MM.1S (cell line): ENCODE data around the gene WNT3.

Experiments
- DNase-seq: peaks from one replicate; pipeline ENCODE4 v3.0.0-alpha.2; 2015
- H2AFZ ChIP-seq: fragments of 300-600 bp; sonication (generic); 2 replicates; pipeline ENCODE4 v1.6.0; 2016; ENCODE audit warnings: antibody characterized with exemption, low read length
- H3F3A ChIP-seq: fragments of 300-600 bp; sonication (generic); 2 replicates; pipeline ENCODE4 v1.6.1; 2016; ENCODE audit warnings: mild to moderate bottlenecking, antibody characterized with exemption, low read length, moderate library complexity, mixed read lengths; ENCODE audit not compliant: insufficient read depth
- H3K27ac ChIP-seq: fragments of 300-600 bp; sonication (generic); 2 replicates; pipeline ENCODE4 v1.5.1; 2016; ENCODE audit warnings: mild to moderate bottlenecking, low read length
- H3K27me3 ChIP-seq: fragments of 300-600 bp; sonication (generic); replicated peaks from 2 replicates; pipeline ENCODE4 v1.6.0; 2016; ENCODE audit warnings: low read length; ENCODE audit not compliant: insufficient read depth
- H3K36me3 ChIP-seq: fragments of 300-600 bp; sonication (generic); replicated peaks from 2 replicates; pipeline ENCODE4 v1.6.1; 2016; ENCODE audit warnings: mild to moderate bottlenecking, low read length, mixed read lengths; ENCODE audit not compliant: insufficient read depth
- H3K4me1 ChIP-seq: fragments of 300-600 bp; sonication (generic); 2 replicates; pipeline ENCODE4 v1.6.1; 2016; ENCODE audit warnings: low read length, mixed read lengths
- H3K4me2 ChIP-seq: fragments of 300-600 bp; sonication (generic); 2 replicates; pipeline ENCODE4 v1.6.0; 2016; ENCODE audit warnings: low read depth, low read length
- H3K4me3 ChIP-seq: fragments of 300-600 bp; sonication (generic); 2 replicates; pipeline ENCODE4 v1.5.1; 2016; ENCODE audit warnings: low read length, mixed read lengths
- H3K79me2 ChIP-seq: fragments of 300-600 bp; sonication (generic); 2 replicates; pipeline ENCODE4 v1.6.1; 2016; ENCODE audit warnings: mixed run types, low read length, mixed read lengths
- H3K9ac ChIP-seq: fragments of 300-600 bp; sonication (generic); 2 replicates; pipeline ENCODE4 v1.6.1; 2016; ENCODE audit warnings: low read length, mixed read lengths
- H3K9me2 ChIP-seq: fragments of 300-600 bp; sonication (generic); replicated peaks from 2 replicates; pipeline ENCODE4 v1.6.1; 2016; ENCODE audit warnings: mild to moderate bottlenecking, low read length, mixed read lengths; ENCODE audit not compliant: insufficient read depth
- H3K9me3 ChIP-seq: fragments of 300-600 bp; sonication (generic); replicated peaks from 2 replicates; pipeline ENCODE4 v1.6.1; 2016; ENCODE audit warnings: mild to moderate bottlenecking, low read length, mixed read lengths; ENCODE audit not compliant: insufficient read depth
- H4K20me1 ChIP-seq: fragments of 300-600 bp; sonication (generic); 2 replicates; pipeline ENCODE4 v1.6.1; 2016; ENCODE audit warnings: mild to moderate bottlenecking, low read length, moderate library complexity, mixed read lengths; ENCODE audit not compliant: insufficient read depth
- CTCF ChIP-seq: fragments of 300-600 bp; sonication (generic); IDR thresholded peaks from 2 replicates; pipeline ENCODE4 v1.5.1; 2016; ENCODE audit warnings: antibody characterized with exemption, low read length, mixed read lengths
- EZH2 ChIP-seq: fragments of 300-600 bp; sonication (generic); optimal IDR thresholded peaks from 2 replicates; pipeline ENCODE3; 2017; ENCODE audit warnings: low read depth, mild to moderate bottlenecking, antibody characterized with exemption, low read length, mixed read lengths
- EZH2phosphoT487 ChIP-seq: fragments of 300-600 bp; sonication (generic); IDR thresholded peaks from 2 replicates; pipeline ENCODE4 v1.6.1; 2018; ENCODE audit warnings: antibody characterized with exemption, low read length

Gene WNT3

DNA sequence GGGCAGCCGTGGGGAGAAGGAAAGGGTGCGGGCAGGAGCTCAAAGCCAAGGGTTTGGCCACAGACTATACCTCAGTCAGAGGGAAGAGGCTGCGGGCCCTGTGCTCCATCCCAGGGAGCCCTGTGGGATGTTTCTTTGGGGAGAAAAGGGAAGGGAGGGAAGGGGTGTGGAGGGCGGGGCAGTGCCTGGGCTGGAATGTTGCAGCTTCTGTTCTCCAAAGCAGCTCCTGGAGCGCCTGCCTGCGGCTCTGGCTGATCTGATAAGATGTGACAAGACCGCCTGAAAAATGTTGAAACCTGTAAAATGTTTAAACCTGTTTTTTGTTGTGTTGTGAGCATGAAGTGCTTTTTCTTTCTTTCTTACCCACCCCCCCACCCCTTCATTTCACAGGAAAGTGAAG lies 32.8 kb downstream of the WNT3 start:
- TF ChIP-seq CTCF (no peak), EZH2phosphoT487 (no peak)
- Histone ChIP-seq H3K4me2 (no peak overlapping the region), H3K27me3 (0 out of 2 replicates have a peak, but pooled peaks cover 6% of the 10 kb centered on the region), H3K36me3 (no peaks in the 10 kb centered on the region), H3K9me3 (no peaks in the 10 kb centered on the region), H3K79me2 (no peaks in the 10 kb centered on the region), H2AFZ (no peak overlapping the region), H4K20me1 (no peaks in the 10 kb centered on the region), H3F3A (no peaks in the 10 kb centered on the region), H3K27ac (no peak overlapping the region), H3K9ac (no peak overlapping the region), H3K4me1 (no peaks in the 10 kb centered on the region), H3K4me3 (no peak overlapping the region), H3K9me2 (no peaks in the 10 kb centered on the region)
- DNase-seq = no peak

DNA sequence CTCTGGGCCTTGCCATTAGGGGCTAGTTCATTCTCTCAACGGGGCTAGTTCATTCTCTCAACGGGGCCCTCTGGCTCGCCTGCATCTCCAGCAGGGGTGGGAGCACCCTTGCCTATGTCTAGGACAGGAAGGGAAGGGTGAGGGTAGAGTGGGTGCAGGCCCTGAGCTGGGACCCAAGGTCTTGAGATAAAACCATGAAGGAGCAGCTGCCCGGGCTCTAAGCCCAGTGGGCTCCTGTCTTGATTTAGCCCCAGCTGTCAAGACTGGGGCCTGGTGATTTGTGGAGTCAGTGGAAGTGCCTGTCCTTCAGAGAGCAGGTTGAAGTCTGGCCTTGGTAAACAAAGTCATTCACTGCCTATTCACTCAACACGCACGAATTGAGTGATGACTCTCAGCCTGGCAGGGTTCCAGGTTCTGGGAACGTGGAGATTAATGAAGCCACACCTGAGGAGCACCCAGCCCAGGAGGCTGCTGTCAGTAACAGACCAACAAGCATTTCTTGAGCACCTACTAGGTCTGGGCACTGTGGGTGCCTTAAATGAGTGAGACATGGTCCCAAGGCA lies 35.4 kb downstream of the WNT3 start:
- peaks cover 14% of the 10 kb centered on the region for H3K27me3 ChIP-seq
- H3K4me1 ChIP-seq = no peaks in the 10 kb centered on the region

DNA sequence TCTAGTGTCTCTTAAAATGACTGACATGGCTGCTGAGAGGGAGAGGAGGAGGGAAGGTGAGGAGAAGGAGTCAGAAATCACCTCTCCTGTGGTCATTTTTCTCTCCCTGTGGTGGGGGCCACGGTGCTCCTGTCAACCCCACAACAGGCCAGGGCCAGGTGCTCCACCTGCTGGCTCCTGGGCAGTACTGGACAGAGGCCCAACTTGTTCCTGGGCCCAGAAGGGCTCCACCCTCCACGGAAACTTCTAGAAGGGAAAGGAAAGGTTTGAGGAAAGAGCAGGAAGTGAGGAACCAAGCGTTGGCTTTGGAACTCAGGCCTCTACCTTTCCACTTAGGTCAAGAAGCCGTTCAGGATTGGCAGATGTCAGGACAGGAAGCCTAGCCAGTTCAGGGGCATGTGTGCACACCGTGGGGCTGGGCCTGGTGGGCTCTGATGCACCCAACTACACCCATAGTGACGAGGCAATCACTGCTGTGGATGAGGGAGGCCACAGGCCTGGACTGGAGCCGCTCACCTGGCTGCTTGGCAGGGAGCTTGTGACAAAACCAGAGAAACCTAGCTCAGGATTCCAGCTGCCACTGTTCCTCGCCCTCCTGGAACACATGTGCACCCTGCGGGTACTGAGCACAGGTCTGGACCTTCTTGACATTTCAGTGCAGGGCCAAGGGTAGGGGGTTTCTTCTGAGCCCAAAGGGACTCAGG lies 36.1 kb downstream of the WNT3 start:
- Histone ChIP-seq H3K9me2 (no peaks in the 10 kb centered on the region), H3K36me3 (no peaks in the 10 kb centered on the region), H3K79me2 (no peaks in the 10 kb centered on the region), H3K4me1 (no peaks in the 10 kb centered on the region), H4K20me1 (no peaks in the 10 kb centered on the region), H3K27me3 (peaks cover 21% of the 10 kb centered on the region), H2AFZ (0 out of 2 replicates have a peak overlapping the region, but pooled peaks have one; percentile 31), H3K4me2 (no peak overlapping the region), H3K27ac (no peak overlapping the region), H3F3A (no peaks in the 10 kb centered on the region), H3K9ac (no peak overlapping the region), H3K4me3 (no peak overlapping the region), H3K9me3 (no peaks in the 10 kb centered on the region)
- TF ChIP-seq CTCF = peak; percentile 67
- TF ChIP-seq EZH2phosphoT487 = no peak
- TF ChIP-seq EZH2 = no peak
- DNase-seq = peak; percentile 30

More for the DNA sequence above, 35.4 kb downstream of the WNT3 start:
- Histone ChIP-seq H3K9me3 (no peaks in the 10 kb centered on the region), H3K4me3 (no peak overlapping the region), H3K79me2 (no peaks in the 10 kb centered on the region), H3K36me3 (no peaks in the 10 kb centered on the region), H3F3A (no peaks in the 10 kb centered on the region), H2AFZ (no peak overlapping the region), H3K27ac (no peak overlapping the region), H3K9me2 (no peaks in the 10 kb centered on the region), H3K9ac (no peak overlapping the region), H3K4me2 (no peak overlapping the region), H4K20me1 (no peaks in the 10 kb centered on the region)
- TF ChIP-seq EZH2 (no peak), CTCF (no peak), EZH2phosphoT487 (no peak)
- no peak for DNase-seq
